GM12865 (cell line): ENCODE results near the gene FGFR3.

Source experiments
- DNase-seq: peaks from one replicate; pipeline ENCODE4 v3.0.0; 2010; ENCODE audit warnings: low read depth
- H3K4me3 ChIP-seq: 2 replicates; pipeline ENCODE4 v1.5.1; 2011; ENCODE audit warnings: mild to moderate bottlenecking, low read depth, low read length, control low read depth
- CTCF ChIP-seq: IDR thresholded peaks from 2 replicates; pipeline ENCODE4 v1.5.1; 2011; ENCODE audit warnings: low read length, control low read depth, low read depth, inconsistent platforms; ENCODE audit not compliant: insufficient read depth; ENCODE audit errors: missing control alignments

Gene FGFR3

GRCh38 chr4:1764670-1765069 lies 28.4 kb upstream of the FGFR3 start:
- TF ChIP-seq CTCF: no peak

GRCh38 chr4:1765409-1766072 lies 27.6 kb upstream of the FGFR3 start:
- TF ChIP-seq CTCF: no peak
- DNase-seq: no peak
- no peak overlapping the region for H3K4me3 ChIP-seq

More at GRCh38 chr4:1764670-1765069, 28.4 kb upstream of the FGFR3 start:
- H3K4me3 ChIP-seq: no peak overlapping the region
- no peak for DNase-seq

- DNase-seq: no peak
- H3K4me3 ChIP-seq: no peak overlapping the region
- TF ChIP-seq CTCF: no peak
These were observed 26.7 kb upstream of the FGFR3 start for GRCh38 chr4:1766106-1767060.

- DNase-seq: no peak
- no peak for TF ChIP-seq CTCF
- H3K4me3 ChIP-seq: no peak overlapping the region; the same call in 1 of the 2 replicates
These were observed 25.9 kb upstream of the FGFR3 start for GRCh38 chr4:1767061-1767769.

GRCh38 chr4:1767770-1768366 lies 25.2 kb upstream of the FGFR3 start:
- H3K4me3 ChIP-seq: no peak overlapping the region
- no peak for DNase-seq
- peak; percentile 16 for TF ChIP-seq CTCF

- TF ChIP-seq CTCF: no peak
- no peak overlapping the region for H3K4me3 ChIP-seq
- no peak for DNase-seq
These were observed 24.6 kb upstream of the FGFR3 start for GRCh38 chr4:1768367-1769034.
